ENCODE data around the gene AAGAB.

DNA sequence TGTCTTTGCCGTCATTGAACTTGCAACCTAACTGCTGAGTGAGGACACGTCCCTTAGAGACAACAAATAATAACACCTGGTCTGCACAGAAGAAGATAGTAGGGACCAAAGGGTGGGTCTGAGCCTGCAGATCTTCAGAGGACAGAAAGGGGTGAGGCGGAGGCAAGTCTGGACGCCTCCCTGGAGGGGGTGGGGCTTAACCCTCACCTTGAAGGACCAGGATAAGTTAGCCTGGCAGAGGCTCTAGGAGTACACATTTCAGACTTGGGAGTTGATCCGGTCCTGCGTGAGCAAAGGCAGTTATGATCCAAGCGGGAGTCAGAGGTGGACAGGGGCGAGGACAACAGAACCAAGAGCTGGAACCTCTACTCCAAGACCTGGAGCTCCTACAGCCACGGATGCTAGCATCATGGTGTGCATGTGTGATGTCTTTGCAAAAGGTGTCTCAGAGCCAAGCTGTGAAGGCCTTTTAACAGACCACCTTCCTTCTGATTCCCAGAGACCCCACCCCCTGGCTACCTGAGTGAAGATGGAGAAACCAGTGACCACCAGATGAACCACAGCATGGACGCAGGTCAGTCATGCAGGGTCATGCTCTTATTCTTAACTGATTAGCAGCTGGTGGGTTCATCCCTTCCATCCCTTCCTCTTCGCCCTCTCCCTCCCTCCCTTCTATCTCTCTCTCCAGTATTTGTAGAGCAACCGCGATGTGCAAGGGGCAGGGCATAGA, 88.0 kb downstream of the AAGAB start:
- TF ChIP-seq EP300 (IDR thresholded peaks at IDR 0.05) = no peak
- TF ChIP-seq, protein P1, sequence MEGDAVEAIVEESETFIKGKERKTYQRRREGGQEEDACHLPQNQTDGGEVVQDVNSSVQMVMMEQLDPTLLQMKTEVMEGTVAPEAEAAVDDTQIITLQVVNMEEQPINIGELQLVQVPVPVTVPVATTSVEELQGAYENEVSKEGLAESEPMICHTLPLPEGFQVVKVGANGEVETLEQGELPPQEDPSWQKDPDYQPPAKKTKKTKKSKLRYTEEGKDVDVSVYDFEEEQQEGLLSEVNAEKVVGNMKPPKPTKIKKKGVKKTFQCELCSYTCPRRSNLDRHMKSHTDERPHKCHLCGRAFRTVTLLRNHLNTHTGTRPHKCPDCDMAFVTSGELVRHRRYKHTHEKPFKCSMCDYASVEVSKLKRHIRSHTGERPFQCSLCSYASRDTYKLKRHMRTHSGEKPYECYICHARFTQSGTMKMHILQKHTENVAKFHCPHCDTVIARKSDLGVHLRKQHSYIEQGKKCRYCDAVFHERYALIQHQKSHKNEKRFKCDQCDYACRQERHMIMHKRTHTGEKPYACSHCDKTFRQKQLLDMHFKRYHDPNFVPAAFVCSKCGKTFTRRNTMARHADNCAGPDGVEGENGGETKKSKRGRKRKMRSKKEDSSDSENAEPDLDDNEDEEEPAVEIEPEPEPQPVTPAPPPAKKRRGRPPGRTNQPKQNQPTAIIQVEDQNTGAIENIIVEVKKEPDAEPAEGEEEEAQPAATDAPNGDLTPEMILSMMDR (IDR thresholded peaks at IDR 0.05) = no peak
- TF ChIP-seq POLR2AphosphoS5 (IDR thresholded peaks at IDR 0.05) = no peak

Data from gastroesophageal sphincter (tissue), 3 donors.